ENCODE measurements around the gene PSMD14.

- no peak for TF ChIP-seq ZNF274 (IDR thresholded peaks at IDR 0.05; ENCODE audit: low read depth, low read length)
- TF ChIP-seq SUZ12 (IDR thresholded peaks at IDR 0.05; ENCODE audit: extremely low read depth, insufficient read depth, insufficient read length), result no peak
Observed at GRCh38 chr2:161434118-161434517, 125.9 kb downstream of the PSMD14 start.

Data from NT2/D1 (cell line).